ENCODE results near the gene RAI1.
A peak's percentile ranks its signal among the peaks of the same experiment; 100 is the strongest.

DNA sequence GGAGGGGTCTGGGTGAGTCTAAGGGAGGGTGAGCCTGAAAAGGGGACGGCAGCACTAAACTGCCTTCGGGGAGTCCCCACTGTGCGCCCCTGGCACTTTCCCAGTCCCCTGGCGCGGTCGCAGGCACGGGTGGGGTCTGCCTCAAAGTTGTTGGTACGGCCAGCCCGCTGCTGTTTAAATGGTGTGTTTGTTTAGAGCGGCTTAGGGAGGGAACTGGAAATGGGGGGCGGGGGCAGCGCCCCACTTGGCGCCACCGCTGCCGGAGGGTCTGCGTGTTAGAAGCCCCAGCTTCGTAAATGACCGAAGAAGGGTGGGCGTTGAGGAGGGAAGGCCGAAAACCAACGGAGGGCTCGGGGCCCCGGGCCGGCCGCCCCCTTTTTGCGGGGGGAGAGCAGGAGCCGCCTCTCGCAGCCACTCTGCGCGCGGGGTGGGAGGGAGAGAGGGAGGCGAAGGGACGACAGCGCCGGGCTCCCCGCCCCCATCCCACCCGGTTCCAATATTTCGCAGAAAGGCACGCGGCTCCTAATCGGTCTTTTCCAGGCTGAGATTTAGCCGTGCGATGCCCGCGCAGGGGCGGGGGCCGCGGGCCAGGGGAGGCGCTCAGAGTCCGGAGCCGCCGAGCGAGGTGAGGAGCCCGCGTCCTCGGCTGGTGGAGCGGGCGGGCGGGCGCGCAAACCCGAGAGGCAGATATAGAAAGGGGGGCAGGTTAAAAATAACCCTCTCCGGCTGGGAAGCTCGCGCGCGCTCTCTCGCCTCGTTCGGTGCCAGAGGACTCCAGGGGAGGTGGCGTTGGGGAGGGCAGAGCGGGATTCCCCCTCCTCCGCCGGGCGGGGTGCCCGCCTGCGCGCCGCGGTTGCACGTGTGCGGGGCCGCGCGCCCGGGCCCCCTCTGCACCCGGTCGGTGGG lies 100.6 kb downstream of the RAI1 start:
- TF ChIP-seq POLR2A (IDR thresholded peaks at IDR 0.05), result no peak
- TF ChIP-seq, protein P1, sequence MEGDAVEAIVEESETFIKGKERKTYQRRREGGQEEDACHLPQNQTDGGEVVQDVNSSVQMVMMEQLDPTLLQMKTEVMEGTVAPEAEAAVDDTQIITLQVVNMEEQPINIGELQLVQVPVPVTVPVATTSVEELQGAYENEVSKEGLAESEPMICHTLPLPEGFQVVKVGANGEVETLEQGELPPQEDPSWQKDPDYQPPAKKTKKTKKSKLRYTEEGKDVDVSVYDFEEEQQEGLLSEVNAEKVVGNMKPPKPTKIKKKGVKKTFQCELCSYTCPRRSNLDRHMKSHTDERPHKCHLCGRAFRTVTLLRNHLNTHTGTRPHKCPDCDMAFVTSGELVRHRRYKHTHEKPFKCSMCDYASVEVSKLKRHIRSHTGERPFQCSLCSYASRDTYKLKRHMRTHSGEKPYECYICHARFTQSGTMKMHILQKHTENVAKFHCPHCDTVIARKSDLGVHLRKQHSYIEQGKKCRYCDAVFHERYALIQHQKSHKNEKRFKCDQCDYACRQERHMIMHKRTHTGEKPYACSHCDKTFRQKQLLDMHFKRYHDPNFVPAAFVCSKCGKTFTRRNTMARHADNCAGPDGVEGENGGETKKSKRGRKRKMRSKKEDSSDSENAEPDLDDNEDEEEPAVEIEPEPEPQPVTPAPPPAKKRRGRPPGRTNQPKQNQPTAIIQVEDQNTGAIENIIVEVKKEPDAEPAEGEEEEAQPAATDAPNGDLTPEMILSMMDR (IDR thresholded peaks at IDR 0.05), result no peak
- peak in 1 of 2 donors; percentile 37 for TF ChIP-seq POLR2AphosphoS5 (IDR thresholded peaks at IDR 0.05; ENCODE audit: insufficient read depth in 1 of 2, low read depth in 1 of 2)
